B cell (primary cell): Measurements from ENCODE around the gene TAF6. TPM values are rescaled to one million over a fixed set of nuclear protein-coding genes. Genes with fewer than 3 reads are reported as not detected.

ENCODE experiments used
- ATAC-seq: fragments of 200-7000 bp; cut with Tn5 transposase; one replicate; pipeline ENCODE4 v1.10.0; 2021; ENCODE audit warnings: low read depth, mild to moderate bottlenecking, moderate number of reproducible peaks, moderate library complexity
- CTCF ChIA-PET: fragments of 350-600 bp; sonication (Branson Sonifier 250); formaldehyde crosslinking; loops from one replicate; lab custom pipeline; 2021; ENCODE audit warnings: antibody characterized with exemption, inconsistent platforms; lab: Charles Lee
- POLR2A ChIA-PET: fragments of 350-600 bp; sonication (Branson Sonifier 250); formaldehyde crosslinking; loops from one replicate; lab custom pipeline; 2021; ENCODE audit warnings: antibody characterized with exemption; lab: Charles Lee
- DNase-seq: peaks from one replicate; pipeline ENCODE4 v3.0.0; 2013
- H2AFZ ChIP-seq: 2 replicates; pipeline ENCODE4 v1.6.1; 2012; ENCODE audit warnings: mild to moderate bottlenecking, low read depth, low read length; ENCODE audit not compliant: insufficient read depth, poor library complexity, severe bottlenecking
- H3K27ac ChIP-seq, 2 donors: 1 replicate in 1 of 2; 2 replicates in 1 of 2; pipeline ENCODE4 v1.5.1; 2012 to 2013; ENCODE audit warnings: low read length in 2 of 2, mild to moderate bottlenecking in 2 of 2, moderate library complexity in 1 of 2
- H3K27me3 ChIP-seq, 4 experiments: fragments of 200-600 bp in 1 of 4; sonication (generic) in 1 of 4; replicated peaks in 1 of 4; 1 replicate in 2 of 4; 2 replicates in 2 of 4; pipeline versions ENCODE4 v1.6.1 to v1.7.0; 2013 to 2016; ENCODE audit warnings: low read length in 3 of 4, mild to moderate bottlenecking in 2 of 4, mixed read lengths in 1 of 4, moderate library complexity in 1 of 4; ENCODE audit not compliant: insufficient read depth in 4 of 4, control insufficient read depth in 3 of 4; ENCODE audit errors: control extremely low read depth in 1 of 4
- H3K36me3 ChIP-seq, 2 experiments: replicated peaks in 1 of 2; 1 replicate in 1 of 2; 2 replicates in 1 of 2; pipeline versions ENCODE4 v1.6.1 to v1.7.1; 2013; ENCODE audit warnings: low read length in 1 of 2; ENCODE audit not compliant: insufficient read depth in 2 of 2, control insufficient read depth in 1 of 2; ENCODE audit errors: control extremely low read depth in 1 of 2, extremely low read depth in 1 of 2
- H3K4me1 ChIP-seq, 2 donors: fragments of 200-600 bp in 1 of 2; sonication (generic) in 1 of 2; 1 replicate in 1 of 2; 2 replicates in 1 of 2; pipeline versions ENCODE4 v1.5.1 to v1.6.1; 2013 to 2017; ENCODE audit warnings: low read length in 2 of 2; ENCODE audit not compliant: control insufficient read depth in 2 of 2, insufficient read depth in 2 of 2
- H3K4me2 ChIP-seq: replicated peaks from 2 replicates; pipeline ENCODE3; 2012; ENCODE audit warnings: mild to moderate bottlenecking, low read depth, low read length; ENCODE audit not compliant: poor library complexity, severe bottlenecking
- H3K4me3 ChIP-seq, 5 experiments: fragments of 200-600 bp in 1 of 5; sonication (generic) in 1 of 5; 1 replicate in 3 of 5; 2 replicates in 2 of 5; pipeline versions ENCODE4 v1.5.1 to v1.7.0; 2011 to 2016; ENCODE audit warnings: low read length in 4 of 5, mild to moderate bottlenecking in 4 of 5, low read depth in 2 of 5, control low read depth in 1 of 5, moderate library complexity in 1 of 5; ENCODE audit not compliant: insufficient read depth in 1 of 5; ENCODE audit errors: control extremely low read depth in 1 of 5, extremely low read depth in 1 of 5
- H3K79me2 ChIP-seq: fragments of 200-600 bp; sonication (generic); one replicate; pipeline ENCODE4 v1.6.0; 2016; ENCODE audit warnings: low read length; ENCODE audit not compliant: control insufficient read depth, insufficient read depth
- H3K9ac ChIP-seq: fragments of 200-600 bp; sonication (generic); 2 replicates; pipeline ENCODE4 v1.6.1; 2017; ENCODE audit warnings: mild to moderate bottlenecking, low read length, moderate library complexity
- H3K9me3 ChIP-seq, 3 donors: one replicate each; pipeline versions ENCODE4 v1.6.1 to v1.7.1; 2013; ENCODE audit warnings: low read length in 2 of 3; ENCODE audit not compliant: control insufficient read depth in 2 of 3, insufficient read depth in 1 of 3; ENCODE audit errors: control extremely low read depth in 1 of 3
- H4K20me1 ChIP-seq: 2 replicates; pipeline ENCODE4 v1.6.0; 2012; ENCODE audit warnings: mild to moderate bottlenecking, low read length; ENCODE audit not compliant: insufficient read depth, control insufficient read depth, poor library complexity, severe bottlenecking
- H3K27ac Mint-ChIP-seq: one replicate; pipeline ENCODE4 v1.8.0; 2021; ENCODE audit warnings: mixed read lengths
- H3K27me3 Mint-ChIP-seq: one replicate; pipeline ENCODE4 v1.8.0; 2021; ENCODE audit warnings: mixed read lengths
- H3K4me1 Mint-ChIP-seq: one replicate; pipeline ENCODE4 v1.8.0; 2021; ENCODE audit warnings: mixed read lengths
- H3K4me3 Mint-ChIP-seq: one replicate; pipeline ENCODE4 v1.8.0; 2021; ENCODE audit warnings: mixed read lengths
- H3K9me3 Mint-ChIP-seq: one replicate; pipeline ENCODE4 v1.8.0; 2022; ENCODE audit warnings: mixed read lengths; ENCODE audit not compliant: insufficient read depth
- EZH2 ChIP-seq: IDR thresholded peaks from 2 replicates; pipeline ENCODE4 v1.6.1; 2012; ENCODE audit warnings: borderline replicate concordance, low read depth, mild to moderate bottlenecking, moderate library complexity, low read length; ENCODE audit not compliant: insufficient read depth, poor library complexity, severe bottlenecking
- WGBS: methylation state at CpG from one replicate; pipeline ENCODE4 v1.1.5; 2013; ENCODE audit warnings: missing lambda C conversion rate; ENCODE audit not compliant: insufficient coverage; 5-methylcytosine and 5-hydroxymethylcytosine counted together
- intact Hi-C: fragments of 100-400 bp; cut with micrococcal nuclease; formaldehyde crosslinking; loops from one replicate; pipeline ENCODE4 v1.10.0; 2022
- polyA plus RNA-seq: library from polyadenylated mRNA; depleted of rRNA; stranded (reverse); fragments of >200 nt; gene quantifications from 2 replicates; pipeline ENCODE4 v1.2.3, GENCODE V29; 2012
- total RNA-seq, 2 donors: library from RNA; stranded (reverse); fragments of 120-200 nt in 1 of 2; gene quantifications; 1 replicate in 1 of 2; 2 replicates in 1 of 2; pipeline versions ENCODE4 v1.2.3 to v1.2.4, GENCODE V29; 2013 to 2022
- TF ChIP-seq, protein P1 (sequence below): fragments of 200-600 bp; IDR thresholded peaks from one replicate; pipeline ENCODE4 v1.8.0; 2022; ENCODE audit warnings: antibody characterized with exemption, mild to moderate bottlenecking

The TAF6 gene
- total and polyA plus RNA-seq, 2 donors (not counting 1 experiment from before 2014, with no cell fraction given), result 48.3 to 65.8 TPM

DNA sequence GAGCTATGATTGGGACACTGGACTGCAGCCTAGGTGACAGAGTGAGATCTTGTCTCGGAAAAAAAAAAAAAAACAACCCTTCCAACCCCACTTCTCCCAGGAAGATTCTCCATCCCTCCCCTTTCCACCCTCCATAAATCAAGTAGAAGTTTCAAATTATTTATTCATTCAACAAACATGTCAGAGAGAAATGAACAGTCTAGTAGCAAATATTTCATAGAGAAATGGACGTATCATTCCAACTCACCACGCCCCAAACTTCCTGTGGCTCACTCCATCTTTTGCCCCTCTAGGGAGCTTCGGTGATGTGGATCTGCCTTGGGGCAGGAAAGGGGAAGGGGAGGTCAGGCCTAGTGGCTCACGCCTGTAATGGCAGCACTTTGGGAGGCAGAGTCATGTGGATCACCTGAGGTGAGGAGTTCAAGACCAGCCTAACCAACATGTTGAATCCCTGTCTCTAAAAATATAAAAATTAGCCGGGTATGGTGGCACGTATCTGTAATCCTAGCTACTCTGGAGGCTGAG lies 40.0 kb upstream of the TAF6 start:
- ATAC-seq (no peak), DNase-seq (peak; percentile 12)
- Histone ChIP-seq H3K4me1 (peaks cover 22 to 26% of the 10 kb centered on the region in 2 donors), H3K9ac (peak overlapping the region; percentile 95), H4K20me1 (peaks cover 28% of the 10 kb centered on the region), H3K27ac (peak overlapping the region; percentile 68 to 84), H3K9me3 (no peaks in the 10 kb centered on the region), H3K36me3 (peaks cover 0 to 34% of the 10 kb centered on the region in 2 experiments), H3K4me2 (peak overlapping the region; percentile 92), H2AFZ (peak overlapping the region; percentile 97), H3K4me3 (peak overlapping the region; percentile 56 to 95 (median 73)), H3K79me2 (peaks cover 18% of the 10 kb centered on the region), H3K27me3 (no peaks in the 10 kb centered on the region)
- H3K9me3 Mint-ChIP-seq, result no peaks in the 10 kb centered on the region
- ChIA-PET CTCF (interaction anchor here (0.5 to 5.1 kb wide), 5 partner anchors 8 to 31 kb away, joined by 3 to 18 read pairs (median 5); no protein-coding TSS in a partner anchor), POLR2A (interaction anchor here (0.7 to 2.9 kb wide), 2 partner anchors 11 to 30 kb away, joined by 5 to 16 read pairs; partner anchors contain the start of gene LAMTOR4)
- intact Hi-C loops, result loop anchor here (5.0 kb wide), 2 partner anchors 33 to 178 kb away; no protein-coding TSS in a partner anchor
- TF ChIP-seq EZH2, result no peak
- TF ChIP-seq, protein P1, sequence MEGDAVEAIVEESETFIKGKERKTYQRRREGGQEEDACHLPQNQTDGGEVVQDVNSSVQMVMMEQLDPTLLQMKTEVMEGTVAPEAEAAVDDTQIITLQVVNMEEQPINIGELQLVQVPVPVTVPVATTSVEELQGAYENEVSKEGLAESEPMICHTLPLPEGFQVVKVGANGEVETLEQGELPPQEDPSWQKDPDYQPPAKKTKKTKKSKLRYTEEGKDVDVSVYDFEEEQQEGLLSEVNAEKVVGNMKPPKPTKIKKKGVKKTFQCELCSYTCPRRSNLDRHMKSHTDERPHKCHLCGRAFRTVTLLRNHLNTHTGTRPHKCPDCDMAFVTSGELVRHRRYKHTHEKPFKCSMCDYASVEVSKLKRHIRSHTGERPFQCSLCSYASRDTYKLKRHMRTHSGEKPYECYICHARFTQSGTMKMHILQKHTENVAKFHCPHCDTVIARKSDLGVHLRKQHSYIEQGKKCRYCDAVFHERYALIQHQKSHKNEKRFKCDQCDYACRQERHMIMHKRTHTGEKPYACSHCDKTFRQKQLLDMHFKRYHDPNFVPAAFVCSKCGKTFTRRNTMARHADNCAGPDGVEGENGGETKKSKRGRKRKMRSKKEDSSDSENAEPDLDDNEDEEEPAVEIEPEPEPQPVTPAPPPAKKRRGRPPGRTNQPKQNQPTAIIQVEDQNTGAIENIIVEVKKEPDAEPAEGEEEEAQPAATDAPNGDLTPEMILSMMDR, result no peak
- 60% methylated on average over 1 of the region's 7 CpGs for WGBS
- peaks cover 36% of the 10 kb centered on the region for H3K4me1 Mint-ChIP-seq
- H3K27me3 Mint-ChIP-seq, result no peaks in the 10 kb centered on the region
- H3K4me3 Mint-ChIP-seq, result peak overlapping the region; percentile 89
- peak overlapping the region; percentile 90 for H3K27ac Mint-ChIP-seq
